ENCODE results near the gene AQP12B. TPM values are rescaled to one million over a fixed set of nuclear protein-coding genes. Genes with fewer than 3 reads are reported as not detected.

The AQP12B gene
- total and polyA plus RNA-seq, 10 of the 15 experiments (the other 5 are each of a cell fraction or from before 2014, with no cell fraction given), result not detected

Small RNA genes lying within 50 kb of the gene (small RNA-seq; reads per million reads assigned to genes)
- not detected for gene AC011298.3

Other genes starting within 250 kb of the AQP12B start
Only the 7 nearest of the 11 such genes appear.
- 8.4 and 11.5 TPM in 2 replicates for gene ANKMY1, start 124.9 kb downstream of the AQP12B start, total RNA-seq (2014; rRNA removed)
- gene ANKMY1, start 124.9 kb downstream of the AQP12B start, total RNA-seq (2014; rRNA removed; fragmentation: Illumina TruSeq; extraction: Trizol), result 9.6 and 10.7 TPM in 2 replicates
- 15.3 and 19.6 TPM in 2 replicates for gene ANKMY1, start 124.9 kb downstream of the AQP12B start, total RNA-seq (2021)
- gene ANKMY1, start 124.9 kb downstream of the AQP12B start, polyA plus RNA-seq (2011; rRNA removed), result 5.8 and 7.3 TPM in 2 replicates
- 9.0 and 15.1 TPM in 2 replicates for gene ANKMY1, start 124.9 kb downstream of the AQP12B start, polyA plus RNA-seq (2014; fragmentation: Illumina TruSeq; extraction: Trizol)
- gene ANKMY1, start 124.9 kb downstream of the AQP12B start, polyA plus RNA-seq (2014; fragmentation: Nextera tagmentation; extraction: Ambion mirVana), result 1 to 10 TPM; 1.1 to 2.4 TPM
- gene ANKMY1, start 124.9 kb downstream of the AQP12B start, polyA plus RNA-seq (2014; rRNA removed), result 11.6 and 13.8 TPM in 2 replicates
- gene ANKMY1, start 124.9 kb downstream of the AQP12B start, polyA plus RNA-seq (2016; fragmentation: Nextera tagmentation; extraction: Ambion mirVana), result 10 to 100 TPM; 10.3 to 11.5 TPM
- gene DUSP28, start 122.5 kb downstream of the AQP12B start, total RNA-seq (2014; rRNA removed), result 8.2 and 8.6 TPM in 2 replicates
- gene DUSP28, start 122.5 kb downstream of the AQP12B start, total RNA-seq (2014; rRNA removed; fragmentation: Illumina TruSeq; extraction: Trizol), result 3.4 and 3.6 TPM in 2 replicates
- gene DUSP28, start 122.5 kb downstream of the AQP12B start, total RNA-seq (2021), result 4.8 and 5.2 TPM in 2 replicates
- gene DUSP28, start 122.5 kb downstream of the AQP12B start, polyA plus RNA-seq (2011; rRNA removed), result 9.5 and 11.0 TPM in 2 replicates
- gene DUSP28, start 122.5 kb downstream of the AQP12B start, polyA plus RNA-seq (2014; fragmentation: Illumina TruSeq; extraction: Trizol), result 4.4 and 4.6 TPM in 2 replicates
- 1 to 10 TPM; 2.5 to 3.0 TPM for gene DUSP28, start 122.5 kb downstream of the AQP12B start, polyA plus RNA-seq (2014; fragmentation: Nextera tagmentation; extraction: Ambion mirVana)
- gene DUSP28, start 122.5 kb downstream of the AQP12B start, polyA plus RNA-seq (2014; rRNA removed), result 6.2 and 7.6 TPM in 2 replicates
- gene DUSP28, start 122.5 kb downstream of the AQP12B start, polyA plus RNA-seq (2016; fragmentation: Nextera tagmentation; extraction: Ambion mirVana), result 10 to 100 TPM; 11.6 to 12.5 TPM
- gene RNPEPL1, start 114.4 kb downstream of the AQP12B start, total RNA-seq (2014; rRNA removed), result 18.1 and 21.6 TPM in 2 replicates
- gene RNPEPL1, start 114.4 kb downstream of the AQP12B start, total RNA-seq (2014; rRNA removed; fragmentation: Illumina TruSeq; extraction: Trizol), result 5.4 and 6.2 TPM in 2 replicates
- gene RNPEPL1, start 114.4 kb downstream of the AQP12B start, total RNA-seq (2021), result 49.5 and 53.5 TPM in 2 replicates
- gene RNPEPL1, start 114.4 kb downstream of the AQP12B start, polyA plus RNA-seq (2011; rRNA removed), result 2.2 and 5.4 TPM in 2 replicates
- gene RNPEPL1, start 114.4 kb downstream of the AQP12B start, polyA plus RNA-seq (2014; fragmentation: Illumina TruSeq; extraction: Trizol), result 1.1 and 6.7 TPM in 2 replicates
- 1 to 10 TPM in 1 of 2 experiments, under 1 TPM in 1; 0.24 to 1.2 TPM for gene RNPEPL1, start 114.4 kb downstream of the AQP12B start, polyA plus RNA-seq (2014; fragmentation: Nextera tagmentation; extraction: Ambion mirVana)
- gene RNPEPL1, start 114.4 kb downstream of the AQP12B start, polyA plus RNA-seq (2014; rRNA removed), result 32.0 and 42.9 TPM in 2 replicates
- 1 to 10 TPM; 6.9 to 9.6 TPM for gene RNPEPL1, start 114.4 kb downstream of the AQP12B start, polyA plus RNA-seq (2016; fragmentation: Nextera tagmentation; extraction: Ambion mirVana)
- gene CAPN10, start 96.2 kb downstream of the AQP12B start, total RNA-seq (2014; rRNA removed), result 26.6 and 32.9 TPM in 2 replicates
- 8.4 and 12.4 TPM in 2 replicates for gene CAPN10, start 96.2 kb downstream of the AQP12B start, total RNA-seq (2014; rRNA removed; fragmentation: Illumina TruSeq; extraction: Trizol)
- gene CAPN10, start 96.2 kb downstream of the AQP12B start, total RNA-seq (2021), result 31.5 and 40.6 TPM in 2 replicates
- 6.0 and 10.3 TPM in 2 replicates for gene CAPN10, start 96.2 kb downstream of the AQP12B start, polyA plus RNA-seq (2011; rRNA removed)
- gene CAPN10, start 96.2 kb downstream of the AQP12B start, polyA plus RNA-seq (2014; fragmentation: Illumina TruSeq; extraction: Trizol), result 2.4 and 7.3 TPM in 2 replicates
- gene CAPN10, start 96.2 kb downstream of the AQP12B start, polyA plus RNA-seq (2014; fragmentation: Nextera tagmentation; extraction: Ambion mirVana), result 1 to 10 TPM in 1 of 2 experiments, under 1 TPM in 1; 0.37 to 1.6 TPM
- 38.2 and 46.0 TPM in 2 replicates for gene CAPN10, start 96.2 kb downstream of the AQP12B start, polyA plus RNA-seq (2014; rRNA removed)
- 10 to 100 TPM; 22.6 to 27.1 TPM for gene CAPN10, start 96.2 kb downstream of the AQP12B start, polyA plus RNA-seq (2016; fragmentation: Nextera tagmentation; extraction: Ambion mirVana)
- 0.76 and 1.6 TPM in 2 replicates for gene GPR35, start 57.4 kb downstream of the AQP12B start, total RNA-seq (2014; rRNA removed)
- gene GPR35, start 57.4 kb downstream of the AQP12B start, total RNA-seq (2014; rRNA removed; fragmentation: Illumina TruSeq; extraction: Trizol), result 0.14 TPM in 1 of 2 replicates, not detected in the other
- 0.56 and 1.1 TPM in 2 replicates for gene GPR35, start 57.4 kb downstream of the AQP12B start, total RNA-seq (2021)
- 0.43 and 0.75 TPM in 2 replicates for gene GPR35, start 57.4 kb downstream of the AQP12B start, polyA plus RNA-seq (2011; rRNA removed)
- 0.18 TPM in 1 of 2 replicates, not detected in the other for gene GPR35, start 57.4 kb downstream of the AQP12B start, polyA plus RNA-seq (2014; fragmentation: Illumina TruSeq; extraction: Trizol)
- gene GPR35, start 57.4 kb downstream of the AQP12B start, polyA plus RNA-seq (2014; fragmentation: Nextera tagmentation; extraction: Ambion mirVana), result not detected
- gene GPR35, start 57.4 kb downstream of the AQP12B start, polyA plus RNA-seq (2014; rRNA removed), result 0.74 and 1.3 TPM in 2 replicates
- gene GPR35, start 57.4 kb downstream of the AQP12B start, polyA plus RNA-seq (2016; fragmentation: Nextera tagmentation; extraction: Ambion mirVana), result under 1 TPM; 0.14 to 0.32 TPM
- gene AQP12A, start 9.0 kb upstream of the AQP12B start, total RNA-seq (2014; rRNA removed), result not detected in 2 replicates
- gene AQP12A, start 9.0 kb upstream of the AQP12B start, total RNA-seq (2014; rRNA removed; fragmentation: Illumina TruSeq; extraction: Trizol), result not detected in 2 replicates
- not detected in 2 replicates for gene AQP12A, start 9.0 kb upstream of the AQP12B start, total RNA-seq (2021)
- not detected in 2 replicates for gene AQP12A, start 9.0 kb upstream of the AQP12B start, polyA plus RNA-seq (2011; rRNA removed)
- gene AQP12A, start 9.0 kb upstream of the AQP12B start, polyA plus RNA-seq (2014; fragmentation: Illumina TruSeq; extraction: Trizol), result not detected in 2 replicates
- gene AQP12A, start 9.0 kb upstream of the AQP12B start, polyA plus RNA-seq (2014; fragmentation: Nextera tagmentation; extraction: Ambion mirVana), result not detected
- not detected in 2 replicates for gene AQP12A, start 9.0 kb upstream of the AQP12B start, polyA plus RNA-seq (2014; rRNA removed)
- not detected for gene AQP12A, start 9.0 kb upstream of the AQP12B start, polyA plus RNA-seq (2016; fragmentation: Nextera tagmentation; extraction: Ambion mirVana)
- gene KIF1A, start 137.3 kb upstream of the AQP12B start, total RNA-seq (2014; rRNA removed), result 0.06 TPM in 1 of 2 replicates, not detected in the other
- not detected in 2 replicates for gene KIF1A, start 137.3 kb upstream of the AQP12B start, total RNA-seq (2014; rRNA removed; fragmentation: Illumina TruSeq; extraction: Trizol)
- 0.51 and 0.95 TPM in 2 replicates for gene KIF1A, start 137.3 kb upstream of the AQP12B start, total RNA-seq (2021)
- not detected in 2 replicates for gene KIF1A, start 137.3 kb upstream of the AQP12B start, polyA plus RNA-seq (2011; rRNA removed)
- gene KIF1A, start 137.3 kb upstream of the AQP12B start, polyA plus RNA-seq (2014; fragmentation: Illumina TruSeq; extraction: Trizol), result not detected in 2 replicates
- not detected for gene KIF1A, start 137.3 kb upstream of the AQP12B start, polyA plus RNA-seq (2014; fragmentation: Nextera tagmentation; extraction: Ambion mirVana)
- gene KIF1A, start 137.3 kb upstream of the AQP12B start, polyA plus RNA-seq (2014; rRNA removed), result 0.04 TPM in 1 of 2 replicates, not detected in the other
- under 1 TPM; 0.04 to 0.18 TPM for gene KIF1A, start 137.3 kb upstream of the AQP12B start, polyA plus RNA-seq (2016; fragmentation: Nextera tagmentation; extraction: Ambion mirVana)